ENCODE data around the gene CD7.

DNA sequence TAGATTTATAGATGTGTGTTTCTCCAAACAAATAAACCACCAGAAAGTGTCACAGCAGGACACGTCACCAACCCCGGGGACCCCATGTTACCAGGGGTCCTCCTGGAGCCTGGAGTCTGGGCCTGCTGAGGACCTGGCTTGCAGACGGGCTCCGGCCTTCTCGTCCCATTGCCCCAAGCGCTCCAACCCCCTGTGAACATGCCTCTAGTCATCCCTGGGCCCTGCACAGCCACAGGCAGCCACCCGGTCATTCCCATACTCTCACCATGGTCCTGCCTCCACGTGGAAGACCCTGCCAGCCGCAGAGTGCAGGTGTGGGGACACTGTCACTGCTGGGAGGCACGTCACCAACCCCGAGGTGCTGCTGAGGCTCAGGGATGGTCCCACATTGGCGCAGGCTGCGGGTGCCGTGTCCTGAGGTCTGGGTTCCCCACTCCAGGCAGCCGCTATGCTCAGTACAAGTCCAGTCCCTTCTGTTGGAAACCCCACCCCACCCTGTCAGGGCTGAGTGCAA, 11.6 kb upstream of the CD7 start:
- TF ChIP-seq ZNF433 (tag by site-specific recombination; IDR thresholded peaks at IDR 0.05; ENCODE audit: low read depth), result no peak
- TF ChIP-seq CTCF (tag by site-specific recombination; IDR thresholded peaks at IDR 0.05), result no peak
- TF ChIP-seq ZNF488 (tag by site-specific recombination; IDR thresholded peaks at IDR 0.05), result no peak
- TF ChIP-seq ZNF274 (IDR thresholded peaks at IDR 0.05; ENCODE audit: low read length), result no peak
- TF ChIP-seq ZNF274 (tag by site-specific recombination; IDR thresholded peaks at IDR 0.05; ENCODE audit: borderline replicate concordance), result no peak
- no peak for TF ChIP-seq ZBTB26 (tag by site-specific recombination; optimal IDR thresholded peaks at IDR 0.05)
- no peak for TF ChIP-seq SCRT1 (tag by site-specific recombination; IDR thresholded peaks at IDR 0.05; ENCODE audit: borderline replicate concordance)
- TF ChIP-seq ZBTB1 (tag by site-specific recombination; IDR thresholded peaks at IDR 0.05), result no peak
- TF ChIP-seq TCF7L2 (IDR thresholded peaks at IDR 0.05; ENCODE audit: borderline replicate concordance, low read depth, low read length), result no peak
- no peak for TF ChIP-seq ZNF776 (tag by site-specific recombination; IDR thresholded peaks at IDR 0.05; ENCODE audit: borderline replicate concordance)
- TF ChIP-seq, protein P1, sequence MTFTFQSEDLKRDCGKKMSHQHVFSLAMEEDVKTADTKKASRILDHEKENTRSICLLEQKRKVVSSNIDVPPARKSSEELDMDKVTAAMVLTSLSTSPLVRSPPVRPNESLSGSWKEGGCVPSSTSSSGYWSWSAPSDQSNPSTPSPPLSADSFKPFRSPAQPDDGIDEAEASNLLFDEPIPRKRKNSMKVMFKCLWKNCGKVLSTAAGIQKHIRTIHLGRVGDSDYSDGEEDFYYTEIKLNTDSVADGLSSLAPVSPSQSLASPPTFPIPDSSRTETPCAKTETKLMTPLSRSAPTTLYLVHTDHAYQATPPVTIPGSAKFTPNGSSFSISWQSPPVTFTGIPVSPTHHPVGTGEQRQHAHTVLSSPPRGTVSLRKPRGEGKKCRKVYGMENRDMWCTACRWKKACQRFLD (tag by site-specific recombination; IDR thresholded peaks at IDR 0.05), result no peak
- TF ChIP-seq, protein P2, sequence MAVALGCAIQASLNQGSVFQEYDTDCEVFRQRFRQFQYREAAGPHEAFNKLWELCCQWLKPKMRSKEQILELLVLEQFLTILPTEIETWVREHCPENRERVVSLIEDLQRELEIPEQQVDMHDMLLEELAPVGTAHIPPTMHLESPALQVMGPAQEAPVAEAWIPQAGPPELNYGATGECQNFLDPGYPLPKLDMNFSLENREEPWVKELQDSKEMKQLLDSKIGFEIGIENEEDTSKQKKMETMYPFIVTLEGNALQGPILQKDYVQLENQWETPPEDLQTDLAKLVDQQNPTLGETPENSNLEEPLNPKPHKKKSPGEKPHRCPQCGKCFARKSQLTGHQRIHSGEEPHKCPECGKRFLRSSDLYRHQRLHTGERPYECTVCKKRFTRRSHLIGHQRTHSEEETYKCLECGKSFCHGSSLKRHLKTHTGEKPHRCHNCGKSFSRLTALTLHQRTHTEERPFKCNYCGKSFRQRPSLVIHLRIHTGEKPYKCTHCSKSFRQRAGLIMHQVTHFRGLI (tag by site-specific recombination; IDR thresholded peaks at IDR 0.05), result no peak
- TF ChIP-seq ZNF791 (tag by site-specific recombination; IDR thresholded peaks at IDR 0.05), result no peak
- TF ChIP-seq ZNF654 (tag by site-specific recombination; IDR thresholded peaks at IDR 0.05; ENCODE audit: low read depth), result no peak

All from HEK293 (cell line).